Panc1 (cell line): ENCODE measurements around the gene TRMT11. TPM values are rescaled to one million over a fixed set of nuclear protein-coding genes. Genes with fewer than 3 reads are reported as not detected.

Experiments
- ATAC-seq: fragments of 200-7000 bp; cut with Tn5 transposase; 2 replicates; pipeline ENCODE4 v1.9.1; 2020; ENCODE audit warnings: mild to moderate bottlenecking, moderate library complexity
- BruUV-seq: library from RNA; stranded (reverse); fragments of 400-500 nt; replicated peaks from 2 replicates; lab custom pipeline; 2021; lab: Mats Ljungman, UMichigan
- CTCF ChIA-PET: fragments of 300-600 bp; sonication (Branson Sonifier 250); formaldehyde crosslinking; loops from one replicate; lab custom pipeline; 2022; ENCODE audit warnings: antibody characterized with exemption; lab: Charles Lee
- POLR2A ChIA-PET: fragments of 300-600 bp; sonication (Branson Sonifier 250); formaldehyde crosslinking; loops from one replicate; lab custom pipeline; 2022; ENCODE audit warnings: antibody characterized with exemption; lab: Charles Lee
- DNase-seq: peaks from one replicate; pipeline ENCODE4 v3.0.0-alpha.2; 2010; ENCODE audit warnings: low read depth, low spot score
- H3K27ac ChIP-seq: 2 replicates; pipeline ENCODE4 v1.5.1; 2011; ENCODE audit warnings: mild to moderate bottlenecking, low read length, inconsistent platforms
- H3K27me3 ChIP-seq: fragments of 200-500 bp; sonication (Bioruptor generic); 2 replicates; pipeline ENCODE4 v1.6.0; 2014; ENCODE audit warnings: low read length, inconsistent platforms; ENCODE audit not compliant: control insufficient read depth, insufficient read depth
- H3K36me3 ChIP-seq: fragments of 200-500 bp; sonication (Bioruptor generic); 2 replicates; pipeline ENCODE4 v1.5.1; 2014; ENCODE audit warnings: inconsistent platforms, mild to moderate bottlenecking, low read length, moderate library complexity; ENCODE audit not compliant: control insufficient read depth, insufficient read depth
- H3K4me1 ChIP-seq: 2 replicates; pipeline ENCODE4 v1.5.1; 2011; ENCODE audit warnings: inconsistent platforms, mild to moderate bottlenecking, low read length, moderate library complexity; ENCODE audit not compliant: control insufficient read depth, insufficient read depth
- H3K4me3 ChIP-seq, 2 experiments: 2 replicates each; pipeline ENCODE4 v1.5.1; 2011 to 2012; ENCODE audit warnings: low read depth in 2 of 2, low read length in 2 of 2, mild to moderate bottlenecking in 2 of 2, inconsistent platforms in 1 of 2, moderate library complexity in 1 of 2
- H3K9me3 ChIP-seq: fragments of 200-500 bp; sonication (Bioruptor generic); 2 replicates; pipeline ENCODE4 v1.5.1; 2014; ENCODE audit warnings: low read depth, mild to moderate bottlenecking, inconsistent platforms, low read length, moderate library complexity; ENCODE audit not compliant: control insufficient read depth, insufficient read depth
- CTCF ChIP-seq: fragments of 450-650 bp; IDR thresholded peaks from 2 replicates; pipeline ENCODE4 v1.5.1; 2017; ENCODE audit warnings: mild to moderate bottlenecking
- POLR2AphosphoS5 ChIP-seq: IDR thresholded peaks from 2 replicates; pipeline ENCODE4 v1.6.1; 2012; ENCODE audit warnings: mild to moderate bottlenecking, low read depth, low read length, moderate library complexity
- REST ChIP-seq, 2 experiments: IDR thresholded peaks; 2 replicates each; pipeline ENCODE4 v1.6.1; 2011 to 2012; ENCODE audit warnings: low read depth in 2 of 2, control low read depth in 1 of 2, low read length in 1 of 2, mild to moderate bottlenecking in 1 of 2, moderate library complexity in 1 of 2; ENCODE audit not compliant: insufficient read depth in 1 of 2
- SIN3A ChIP-seq: IDR thresholded peaks from 2 replicates; pipeline ENCODE4 v1.6.1; 2012; ENCODE audit warnings: low read depth, mild to moderate bottlenecking, low read length, moderate library complexity, borderline replicate concordance; ENCODE audit not compliant: insufficient read depth
- TCF7L2 ChIP-seq: IDR thresholded peaks from 2 replicates; pipeline ENCODE4 v1.6.1; 2011; ENCODE audit warnings: mild to moderate bottlenecking, low read depth, low read length, inconsistent platforms
- in situ Hi-C: cut with HindIII; loops from 2 replicates; pipeline ENCODE4 v1.10.0; 2016; ENCODE audit warnings: low sequenced_read_pairs, low pct_unique_long_range_greater_than_20kb
- intact Hi-C: fragments of 100-400 bp; cut with micrococcal nuclease; formaldehyde crosslinking; loops from one replicate; pipeline ENCODE4 v1.10.0; 2022; ENCODE audit not compliant: unreplicated experiment
- total RNA-seq: library from RNA; stranded (reverse); gene quantifications from one replicate; pipeline ENCODE4 v1.2.1, GENCODE V29; 2021; ENCODE audit not compliant: unreplicated experiment

Gene TRMT11
- total RNA-seq, 1 experiment from 2014 or later, result 34.3 TPM

- no peak for DNase-seq
- H3K27ac ChIP-seq, result no peak overlapping the region
- TF ChIP-seq CTCF, result no peak
- TF ChIP-seq SIN3A, result no peak
- TF ChIP-seq POLR2AphosphoS5, result no peak
- no peak for TF ChIP-seq TCF7L2
- TF ChIP-seq REST (IDR thresholded peaks at IDR 0.05; ENCODE audit: insufficient read depth in 1 of 2, low read depth in 2 of 2, low read length in 1 of 2), result no peak
- BruUV-seq, result no TSS peak
- no peaks in the 10 kb centered on the region for H3K4me1 ChIP-seq
- H3K27me3 ChIP-seq, result no peaks in the 10 kb centered on the region
- H3K4me3 ChIP-seq, result no peak overlapping the region
- H3K9me3 ChIP-seq, result no peaks in the 10 kb centered on the region
- CTCF ChIA-PET, result no interaction called here
- no peaks in the 10 kb centered on the region for H3K36me3 ChIP-seq
- in situ Hi-C loops, result no loop called here
- intact Hi-C loops, result no loop called here
- POLR2A ChIA-PET, result no interaction called here
- no peak for ATAC-seq
Observed at GRCh38 chr6:126072834-126073233, 86.5 kb downstream of the TRMT11 start.

GRCh38 chr6:126075335-126076071, 89.2 kb downstream of the TRMT11 start:
- TF ChIP-seq TCF7L2 (no peak), CTCF (no peak), POLR2AphosphoS5 (no peak), SIN3A (no peak), REST (IDR thresholded peaks at IDR 0.05; ENCODE audit: insufficient read depth in 1 of 2, low read depth in 2 of 2, low read length in 1 of 2) (no peak)
- CTCF ChIA-PET, result no interaction called here
- Histone ChIP-seq H3K36me3 (no peaks in the 10 kb centered on the region), H3K4me3 (no peak overlapping the region), H3K27me3 (no peaks in the 10 kb centered on the region), H3K4me1 (no peaks in the 10 kb centered on the region), H3K9me3 (no peaks in the 10 kb centered on the region), H3K27ac (no peak overlapping the region)
- in situ Hi-C loops, result no loop called here
- intact Hi-C loops, result no loop called here
- no TSS peak for BruUV-seq
- ATAC-seq (no peak), DNase-seq (no peak)
- POLR2A ChIA-PET, result no interaction called here
